ENCODE data around the gene CWC22. TPM values are rescaled to one million over a fixed set of nuclear protein-coding genes. Genes with fewer than 3 reads are reported as not detected.
"Not testable (repeated sequence)": the region's sequence is repeated elsewhere in the genome, so short reads cannot be mapped to it uniquely, and the experiment has no call there.

CWC22 gene
- total and polyA plus RNA-seq, 2 donors (not counting 1 experiment from before 2014, with no cell fraction given), result 6.4 to 22.5 TPM

DNA sequence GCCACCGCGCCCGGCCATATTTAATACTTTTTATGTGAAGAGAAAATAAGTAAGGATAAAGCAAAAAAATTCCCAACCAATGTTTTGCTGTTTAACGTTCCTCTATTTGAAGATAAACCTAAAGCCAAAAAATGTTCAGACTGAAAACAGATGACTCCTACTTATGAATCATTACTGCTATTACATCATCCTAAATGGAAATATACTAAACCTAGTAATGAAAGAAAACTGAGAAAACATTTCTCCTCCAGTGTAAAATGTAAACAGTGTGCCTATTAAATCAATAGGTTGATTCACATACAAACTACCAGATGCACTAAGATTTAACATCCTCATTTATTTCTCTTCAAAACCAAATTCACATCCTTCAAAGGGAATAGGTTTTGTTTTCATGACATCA, 43.5 kb downstream of the CWC22 start:
- no peaks in the 10 kb centered on the region for H3K79me2 ChIP-seq (ENCODE audit: control insufficient read depth, insufficient read depth, low read length)
- no peaks in the 10 kb centered on the region for H3K36me3 ChIP-seq (ENCODE audit: control insufficient read depth, insufficient read depth, low read length)
- H3K4me2 ChIP-seq (ENCODE audit: extremely low read depth, insufficient read depth, low read length), result no peak overlapping the region
- TF ChIP-seq EZH2 (IDR thresholded peaks at IDR 0.05; ENCODE audit: low read length, missing control alignments), result no peak
- TF ChIP-seq, protein P1, sequence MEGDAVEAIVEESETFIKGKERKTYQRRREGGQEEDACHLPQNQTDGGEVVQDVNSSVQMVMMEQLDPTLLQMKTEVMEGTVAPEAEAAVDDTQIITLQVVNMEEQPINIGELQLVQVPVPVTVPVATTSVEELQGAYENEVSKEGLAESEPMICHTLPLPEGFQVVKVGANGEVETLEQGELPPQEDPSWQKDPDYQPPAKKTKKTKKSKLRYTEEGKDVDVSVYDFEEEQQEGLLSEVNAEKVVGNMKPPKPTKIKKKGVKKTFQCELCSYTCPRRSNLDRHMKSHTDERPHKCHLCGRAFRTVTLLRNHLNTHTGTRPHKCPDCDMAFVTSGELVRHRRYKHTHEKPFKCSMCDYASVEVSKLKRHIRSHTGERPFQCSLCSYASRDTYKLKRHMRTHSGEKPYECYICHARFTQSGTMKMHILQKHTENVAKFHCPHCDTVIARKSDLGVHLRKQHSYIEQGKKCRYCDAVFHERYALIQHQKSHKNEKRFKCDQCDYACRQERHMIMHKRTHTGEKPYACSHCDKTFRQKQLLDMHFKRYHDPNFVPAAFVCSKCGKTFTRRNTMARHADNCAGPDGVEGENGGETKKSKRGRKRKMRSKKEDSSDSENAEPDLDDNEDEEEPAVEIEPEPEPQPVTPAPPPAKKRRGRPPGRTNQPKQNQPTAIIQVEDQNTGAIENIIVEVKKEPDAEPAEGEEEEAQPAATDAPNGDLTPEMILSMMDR (conservative IDR thresholded peaks at IDR 0.05 in 1 of 2, IDR thresholded peaks at IDR 0.05 in 1 of 2; ENCODE audit: low read depth in 1 of 2, low read length in 2 of 2), result no peak
- peak overlapping the region; percentile 19 for H3K27ac ChIP-seq (ENCODE audit: insufficient read depth, low read length)
- peak; percentile 60 to 74 for DNase-seq (ENCODE audit: low read depth in 2 of 2)
- no peak overlapping the region for H2AFZ ChIP-seq (ENCODE audit: low read length)
- no peak overlapping the region for H3K4me3 ChIP-seq (replicated peaks in 1 of 4; ENCODE audit: control extremely low read depth in 1 of 4, insufficient read depth in 1 of 4, low read depth in 3 of 4, low read length in 4 of 4)
- H4K20me1 ChIP-seq (ENCODE audit: control insufficient read depth, extremely low read depth, insufficient read depth, low read length), result no peaks in the 10 kb centered on the region
- no peak overlapping the region for H3K9ac ChIP-seq (ENCODE audit: insufficient read depth, low read length)
- no peaks in the 10 kb centered on the region for H3K4me1 ChIP-seq (ENCODE audit: control insufficient read depth, extremely low read depth, insufficient read depth, low read length)
- no peaks in the 10 kb centered on the region for H3K27me3 ChIP-seq (ENCODE audit: control insufficient read depth, insufficient read depth, low read length)
- no peaks in the 10 kb centered on the region for H3K9me3 ChIP-seq (ENCODE audit: control insufficient read depth, insufficient read depth, low read depth, low read length)

DNA sequence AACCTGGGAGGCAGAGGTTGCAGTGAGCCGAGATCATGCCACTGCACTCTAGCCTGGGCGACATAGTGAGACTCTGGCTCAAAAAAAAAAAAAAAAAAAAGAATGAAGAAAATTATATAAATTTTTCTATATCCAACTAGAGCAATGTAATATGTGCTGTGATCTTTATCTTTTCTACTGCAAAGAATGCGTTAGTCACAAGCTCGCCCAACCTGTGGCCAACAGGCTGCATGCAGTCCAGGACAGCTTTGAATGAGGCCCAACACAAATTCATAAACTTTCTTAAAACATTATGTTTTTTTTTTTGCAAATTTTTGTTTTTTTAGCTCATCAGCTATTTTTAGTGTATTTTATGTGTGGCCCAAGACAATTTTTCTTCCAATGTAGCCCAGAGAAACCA, 48.8 kb downstream of the CWC22 start:
- H3K79me2 ChIP-seq (ENCODE audit: control insufficient read depth, insufficient read depth, low read length); H3K9ac ChIP-seq (ENCODE audit: insufficient read depth, low read length); H3K27me3 ChIP-seq (ENCODE audit: control insufficient read depth, insufficient read depth, low read length); H2AFZ ChIP-seq (ENCODE audit: low read length); H3K4me1 ChIP-seq (ENCODE audit: control insufficient read depth, extremely low read depth, insufficient read depth, low read length); H3K27ac ChIP-seq (ENCODE audit: insufficient read depth, low read length); H3K4me3 ChIP-seq (replicated peaks in 1 of 4; ENCODE audit: control extremely low read depth in 1 of 4, insufficient read depth in 1 of 4, low read depth in 3 of 4, low read length in 4 of 4); H4K20me1 ChIP-seq (ENCODE audit: control insufficient read depth, extremely low read depth, insufficient read depth, low read length); H3K9me3 ChIP-seq (ENCODE audit: control insufficient read depth, insufficient read depth, low read depth, low read length); H3K4me2 ChIP-seq (ENCODE audit: extremely low read depth, insufficient read depth, low read length); H3K36me3 ChIP-seq (ENCODE audit: control insufficient read depth, insufficient read depth, low read length): not testable (repeated sequence)
- peak in 1 of 2 donors; percentile 32 for DNase-seq (ENCODE audit: low read depth in 2 of 2)

DNA sequence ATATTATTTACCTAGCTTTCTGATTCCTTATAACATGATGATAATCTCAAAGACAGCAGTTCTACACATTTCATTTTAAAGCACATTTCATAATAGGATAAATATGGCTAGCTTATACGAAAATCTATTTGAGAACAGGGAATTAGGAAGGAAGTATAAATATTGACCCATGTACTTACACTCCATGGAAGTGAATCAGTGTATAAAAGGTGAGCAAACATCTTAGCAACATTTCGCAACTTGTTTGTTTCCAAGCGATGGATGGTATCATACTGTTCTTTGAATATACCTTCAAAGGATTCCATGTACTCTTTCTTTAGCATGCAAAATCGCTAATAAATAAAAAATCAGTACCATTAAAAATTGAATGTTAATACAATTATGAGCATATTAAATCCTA, 53.1 kb downstream of the CWC22 start:
- Histone ChIP-seq H3K27ac (ENCODE audit: insufficient read depth, low read length) (no peak overlapping the region), H2AFZ (ENCODE audit: low read length) (no peak overlapping the region), H3K4me2 (ENCODE audit: extremely low read depth, insufficient read depth, low read length) (no peak overlapping the region), H3K79me2 (ENCODE audit: control insufficient read depth, insufficient read depth, low read length) (no peaks in the 10 kb centered on the region), H3K9me3 (ENCODE audit: control insufficient read depth, insufficient read depth, low read depth, low read length) (no peaks in the 10 kb centered on the region), H3K27me3 (ENCODE audit: control insufficient read depth, insufficient read depth, low read length) (no peaks in the 10 kb centered on the region), H3K9ac (ENCODE audit: insufficient read depth, low read length) (no peak overlapping the region), H3K4me1 (ENCODE audit: control insufficient read depth, extremely low read depth, insufficient read depth, low read length) (no peaks in the 10 kb centered on the region), H4K20me1 (ENCODE audit: control insufficient read depth, extremely low read depth, insufficient read depth, low read length) (no peaks in the 10 kb centered on the region), H3K36me3 (ENCODE audit: control insufficient read depth, insufficient read depth, low read length) (peaks cover 7% of the 10 kb centered on the region), H3K4me3 (replicated peaks in 1 of 4; ENCODE audit: control extremely low read depth in 1 of 4, insufficient read depth in 1 of 4, low read depth in 3 of 4, low read length in 4 of 4) (no peak overlapping the region)
- no peak for DNase-seq (ENCODE audit: low read depth in 2 of 2)
- TF ChIP-seq, protein P1 (conservative IDR thresholded peaks at IDR 0.05 in 1 of 2, IDR thresholded peaks at IDR 0.05 in 1 of 2; ENCODE audit: low read depth in 1 of 2, low read length in 2 of 2), result no peak
- TF ChIP-seq EZH2 (IDR thresholded peaks at IDR 0.05; ENCODE audit: low read length, missing control alignments), result no peak

Data from fibroblast of lung (primary cell).